HG03575 (cell line): Measurements from ENCODE around the gene OVOL2.
"Not testable (repeated sequence)": the region's sequence is repeated elsewhere in the genome, so short reads cannot be mapped to it uniquely, and the experiment has no call there.

Experiments
- ATAC-seq: cut with Tn5 transposase; IDR thresholded peaks from one replicate; pipeline ENCODE4 v1.9.1; 2021; ENCODE audit not compliant: unreplicated experiment, insufficient number of reproducible peaks, low FRiP score; ENCODE audit errors: extremely low read depth

OVOL2 gene

DNA sequence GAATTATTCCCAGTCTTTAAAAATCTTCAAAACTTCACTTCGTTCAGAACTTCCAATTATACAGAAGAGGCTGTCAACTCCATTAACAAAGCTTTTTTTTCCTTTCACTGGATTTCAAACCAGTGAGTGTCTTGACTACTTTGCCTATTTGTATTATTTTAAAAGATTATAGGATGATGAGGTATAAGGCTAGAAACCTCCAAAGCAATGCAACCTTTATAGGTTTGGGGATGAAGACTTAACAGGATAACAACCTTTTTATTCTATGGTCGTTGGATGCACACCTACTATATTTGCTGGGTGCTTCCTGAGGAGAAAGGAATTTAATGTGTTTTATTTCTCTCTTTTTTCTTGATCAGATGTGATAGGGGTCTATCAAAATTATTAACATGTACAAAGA, 1.9 kb upstream of the OVOL2 start:
- ATAC-seq: no peak

DNA sequence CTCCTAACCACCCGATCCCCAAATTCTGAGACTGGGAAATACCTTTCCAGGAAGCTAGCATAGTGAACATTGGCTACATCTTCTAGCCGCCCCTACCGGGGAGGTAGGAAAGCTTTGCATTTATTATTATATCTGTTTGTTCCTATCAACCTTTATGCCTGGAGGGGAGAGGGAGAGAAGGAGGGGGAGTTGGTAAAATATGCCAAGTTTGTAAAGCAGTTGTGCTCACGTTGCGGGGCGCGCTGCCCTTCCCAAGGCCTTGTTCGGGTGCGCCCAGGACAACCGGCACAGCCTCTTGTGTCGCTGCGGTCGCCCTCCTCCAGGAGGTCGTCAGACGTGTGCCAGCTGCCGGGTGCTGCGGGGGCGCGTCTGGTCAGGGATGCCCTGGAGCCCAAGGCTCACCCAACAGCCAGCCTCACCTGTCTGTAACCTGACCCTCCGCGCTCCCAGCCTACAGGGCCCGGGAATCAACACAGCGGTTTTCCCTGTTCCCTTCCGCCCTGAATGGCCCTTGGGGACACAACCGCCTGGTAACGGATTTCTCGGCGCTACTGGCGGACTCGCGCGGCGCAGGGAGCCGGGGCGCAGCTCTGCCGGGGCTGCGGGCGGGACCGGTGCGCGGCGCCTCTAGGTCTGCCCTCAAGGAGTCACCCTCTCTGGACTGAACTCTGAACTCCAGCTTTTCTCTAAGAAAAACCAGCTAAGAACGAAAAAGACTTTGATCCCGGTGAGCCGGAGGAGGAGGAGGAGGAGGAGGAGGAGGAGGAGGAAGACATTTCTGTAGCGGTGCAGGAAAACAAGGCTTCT, 1.1 kb upstream of the OVOL2 start:
- ATAC-seq: no peak

- ATAC-seq: no peak
Observed at GRCh38 chr20:18057994-18058349, 256 bp upstream of the OVOL2 start.

DNA sequence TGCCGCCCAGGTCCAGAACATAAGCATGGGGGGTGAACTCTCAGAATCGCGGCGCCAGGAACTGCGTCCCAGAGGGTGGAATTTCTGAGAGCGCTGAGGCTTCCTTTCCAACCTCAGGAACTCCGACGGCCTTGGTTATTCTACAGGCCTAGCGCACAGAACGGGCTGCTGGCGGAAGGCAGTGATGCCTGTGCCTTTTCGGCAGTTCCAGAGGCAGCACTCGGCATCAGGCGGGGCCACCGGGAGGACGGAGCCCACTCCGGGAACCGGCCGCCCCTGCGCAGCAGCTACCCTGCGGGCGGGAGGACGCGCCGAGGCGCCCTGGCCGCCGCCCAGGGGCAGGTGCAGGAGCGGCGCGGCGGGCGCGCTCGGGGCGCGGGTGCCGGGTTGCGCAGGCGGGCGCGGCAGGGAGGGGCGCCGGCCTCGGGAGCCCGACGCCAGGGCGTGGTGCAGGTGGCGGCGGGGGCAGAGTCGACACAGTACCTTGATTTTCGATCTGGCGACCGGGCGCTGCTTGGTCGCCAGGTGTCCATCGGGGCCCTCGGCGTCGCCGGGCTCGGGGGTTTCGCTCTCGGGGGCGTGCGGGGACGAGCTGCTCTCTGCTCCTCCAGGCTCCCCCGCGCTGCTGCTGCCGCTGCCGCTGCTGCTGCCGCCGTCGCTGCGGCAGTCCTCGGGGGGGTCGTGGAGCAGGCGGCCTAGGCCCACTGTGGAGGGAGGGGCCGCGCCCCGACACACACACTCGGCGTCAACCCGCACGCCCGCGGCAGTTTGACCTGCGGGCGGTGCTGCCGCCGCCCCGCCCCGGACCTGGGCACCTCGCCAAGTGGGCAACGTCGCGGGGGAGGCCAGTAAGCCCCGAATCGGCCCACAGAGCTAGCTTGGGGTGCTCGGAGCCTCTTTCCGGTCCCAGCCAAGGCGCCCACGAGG, 1.3 kb downstream of the OVOL2 start:
- no peak for ATAC-seq

GRCh38 chr20:18055261-18055660, 2.5 kb downstream of the OVOL2 start:
- ATAC-seq: no peak

GRCh38 chr20:18052856-18053255, 4.9 kb downstream of the OVOL2 start:
- no peak for ATAC-seq

GRCh38 chr20:18050628-18051027, 7.1 kb downstream of the OVOL2 start:
- no peak for ATAC-seq

DNA sequence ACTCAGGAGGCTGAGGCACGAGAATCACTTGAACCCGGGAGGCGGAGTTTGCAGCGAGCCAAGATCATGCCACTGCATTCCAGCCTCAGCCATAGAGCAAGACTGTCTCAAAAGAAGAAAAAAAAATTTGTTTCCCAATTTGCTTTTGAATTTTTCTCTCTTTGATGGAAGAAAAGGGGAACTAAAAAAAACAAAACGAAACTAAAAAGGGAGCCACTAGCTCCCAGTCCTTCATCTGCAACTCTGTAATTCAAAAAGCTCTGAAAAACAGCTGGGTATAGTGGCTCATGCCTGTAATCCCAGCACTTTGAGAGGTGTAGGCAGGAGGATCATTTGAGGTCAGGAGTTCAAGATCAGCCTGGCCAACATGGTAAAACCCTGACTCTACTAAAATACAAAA, 9.5 kb downstream of the OVOL2 start:
- no peak for ATAC-seq

GRCh38 chr20:18046535-18046934, 11.2 kb downstream of the OVOL2 start:
- ATAC-seq: no peak

GRCh38 chr20:18042229-18042628, 15.5 kb downstream of the OVOL2 start:
- ATAC-seq: no peak

- no peak for ATAC-seq
Observed at GRCh38 chr20:18041462-18041861, 16.3 kb downstream of the OVOL2 start.

DNA sequence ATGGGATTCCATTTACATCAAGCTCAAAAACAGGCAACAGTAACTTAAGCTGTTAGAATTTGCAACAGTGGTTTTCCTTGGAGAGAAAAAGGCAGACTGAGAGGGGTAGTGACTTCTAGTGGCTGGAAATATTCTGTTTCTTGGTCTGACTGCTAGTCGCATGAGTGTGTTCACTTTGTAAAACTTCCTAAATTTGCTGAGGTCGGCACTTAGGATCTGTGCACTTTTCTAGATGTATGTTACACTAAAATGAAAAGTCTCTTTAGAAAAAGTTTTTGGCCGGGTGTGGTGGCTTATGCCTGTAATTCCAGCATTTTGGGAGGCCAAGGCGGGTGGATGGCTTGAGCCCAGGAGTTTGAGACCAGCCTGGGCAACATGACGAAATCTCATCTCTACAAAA, 18.7 kb downstream of the OVOL2 start:
- ATAC-seq: no peak

DNA sequence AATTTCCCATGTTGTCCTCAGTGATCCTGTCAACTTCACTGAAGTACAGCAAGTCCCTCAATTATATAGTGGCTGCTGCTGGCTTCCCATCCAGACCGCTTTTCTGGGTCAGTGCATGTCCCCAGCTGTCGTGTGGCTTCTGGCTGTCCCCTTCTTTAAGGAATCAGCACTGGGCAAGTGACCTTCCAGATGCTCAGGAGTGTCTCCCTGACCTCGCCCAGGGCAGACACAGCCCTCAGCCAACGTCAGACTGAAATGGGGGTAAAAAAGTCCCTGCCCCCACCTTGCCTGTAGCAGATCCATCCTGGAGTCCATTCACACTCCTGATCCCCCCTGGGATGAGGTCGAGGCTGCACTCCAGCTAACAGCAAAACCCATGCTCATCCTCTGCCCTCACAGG, 23.7 kb downstream of the OVOL2 start:
- ATAC-seq: no peak

GRCh38 chr20:18032977-18033892, 24.5 kb downstream of the OVOL2 start:
- no peak for ATAC-seq

DNA sequence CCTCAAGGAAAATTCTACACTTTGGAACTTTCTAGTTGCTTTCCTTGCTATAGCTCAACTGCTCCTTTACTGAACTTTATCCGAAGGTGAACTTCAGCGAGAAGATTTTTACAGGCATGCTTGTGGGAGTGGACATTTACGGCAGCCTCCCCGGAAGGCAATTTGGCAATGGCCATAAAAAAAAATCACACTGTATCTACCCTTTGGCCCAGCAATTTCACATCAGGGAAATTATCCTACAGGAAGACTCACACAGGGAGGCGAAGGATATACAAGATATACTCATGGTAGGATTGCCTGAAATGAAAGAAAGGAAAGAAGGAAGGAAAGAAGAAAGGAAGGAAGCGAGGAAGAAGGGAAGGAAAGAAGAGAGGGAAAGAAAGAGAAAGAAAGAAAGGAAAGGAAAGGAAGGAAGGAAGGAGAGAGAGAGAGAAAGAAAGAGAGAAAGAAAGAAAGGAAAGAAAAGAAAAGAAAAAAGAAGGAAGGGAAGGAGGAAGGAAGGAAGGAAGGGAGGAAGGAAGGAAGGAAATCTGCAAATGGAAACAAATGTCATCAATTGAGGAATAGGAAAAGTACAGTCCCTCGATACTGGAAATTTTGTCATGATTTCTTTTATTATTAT, 25.7 kb downstream of the OVOL2 start:
- no peak for ATAC-seq

DNA sequence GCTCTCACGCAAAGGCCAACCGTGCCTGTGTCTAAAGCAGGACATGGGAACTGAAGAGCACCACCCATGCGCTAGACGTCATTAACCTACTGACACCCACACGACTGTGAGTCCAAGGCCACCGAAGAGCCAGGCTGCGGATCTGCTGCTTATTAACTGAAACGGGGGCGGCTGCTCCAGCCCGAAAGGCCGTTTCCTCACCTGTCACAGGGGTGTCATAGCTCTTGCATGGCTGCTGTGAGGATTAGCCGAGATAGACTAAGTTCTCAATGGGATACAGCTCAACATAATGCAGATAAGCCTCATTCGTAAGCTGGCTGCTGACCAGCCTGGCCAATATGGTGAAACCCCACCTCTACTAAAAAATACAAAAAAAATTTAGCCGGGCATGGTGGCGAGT, 26.7 kb downstream of the OVOL2 start:
- no peak for ATAC-seq

DNA sequence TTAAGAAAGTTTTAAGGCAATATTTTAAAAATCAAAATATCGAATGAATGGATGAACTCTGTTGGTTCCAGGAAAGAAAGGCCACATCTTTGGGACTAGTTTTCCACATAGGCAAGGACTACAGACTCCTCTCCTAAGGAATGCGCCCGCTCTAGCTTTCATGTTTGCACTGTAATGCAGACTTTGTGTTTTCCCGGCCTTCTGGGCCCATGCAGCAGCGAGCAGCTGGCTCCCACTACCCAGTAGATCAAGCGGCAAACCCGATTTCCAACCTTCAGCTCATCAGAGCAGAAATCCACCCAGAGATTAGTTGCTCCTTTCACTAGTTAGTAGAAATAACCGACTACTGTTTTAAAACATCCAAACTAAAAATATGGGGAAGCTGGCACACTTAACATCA, 27.7 kb downstream of the OVOL2 start:
- ATAC-seq: no peak

DNA sequence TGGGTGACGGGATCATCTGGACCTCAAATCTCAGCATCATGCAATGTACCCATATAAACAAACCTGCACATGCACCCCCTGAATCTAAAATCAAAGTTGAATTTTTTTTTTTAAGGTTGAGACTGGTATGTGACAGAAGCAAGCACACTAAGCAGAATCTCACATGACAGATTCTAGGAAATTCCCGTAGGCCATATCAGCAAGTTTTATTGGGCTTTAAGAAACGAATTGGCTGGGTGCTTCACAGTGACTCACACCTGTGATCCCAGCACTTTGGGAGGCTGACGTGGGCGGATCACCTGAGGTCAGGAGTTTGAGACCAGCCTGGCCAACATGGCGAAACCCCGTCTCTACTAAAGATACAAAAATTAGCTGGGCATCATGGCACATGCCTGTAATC, 30.7 kb downstream of the OVOL2 start:
- ATAC-seq: not testable (repeated sequence)

GRCh38 chr20:18024606-18025127, 33.0 kb downstream of the OVOL2 start:
- ATAC-seq: no peak
